A673 (cell line): Measurements from ENCODE around the gene ARHGAP1. TPM values are rescaled to one million over a fixed set of nuclear protein-coding genes. Genes with fewer than 3 reads are reported as not detected.

Experiments used
- BruUV-seq: library from RNA; stranded (reverse); fragments of 400-500 nt; replicated peaks from 2 replicates; lab custom pipeline; 2021; lab: Mats Ljungman, UMichigan
- CTCF ChIA-PET: fragments of 300-600 bp; sonication (Branson Sonifier 250); formaldehyde crosslinking; loops from one replicate; lab custom pipeline; 2022; ENCODE audit warnings: antibody characterized with exemption; lab: Charles Lee
- POLR2A ChIA-PET: fragments of 300-600 bp; sonication (Branson Sonifier 250); formaldehyde crosslinking; loops from one replicate; lab custom pipeline; 2022; ENCODE audit warnings: antibody characterized with exemption; ENCODE audit not compliant: low non-redundant PET; lab: Charles Lee
- DNase-seq: peaks from one replicate; pipeline ENCODE4 v3.0.0-alpha.2; 2015; ENCODE audit warnings: low spot score
- H3K27ac ChIP-seq: fragments of 200-600 bp; sonication (generic); 2 replicates; pipeline ENCODE4 v1.5.1; 2016; ENCODE audit warnings: mixed run types, low read depth, mild to moderate bottlenecking, mixed read lengths, antibody characterized with exemption, low read length; ENCODE audit not compliant: poor library complexity, severe bottlenecking
- H3K27me3 ChIP-seq: fragments of 200-600 bp; sonication (generic); replicated peaks from 2 replicates; pipeline ENCODE4 v1.6.1; 2017; ENCODE audit warnings: mixed run types, low read depth, mild to moderate bottlenecking, mixed read lengths, antibody characterized with exemption, low read length; ENCODE audit not compliant: insufficient read depth, poor library complexity
- H3K36me3 ChIP-seq: fragments of 200-600 bp; sonication (generic); 2 replicates; pipeline ENCODE4 v1.6.1; 2016; ENCODE audit warnings: mixed run types, mild to moderate bottlenecking, mixed read lengths, antibody characterized with exemption, low read length; ENCODE audit not compliant: insufficient read depth, poor library complexity, severe bottlenecking
- H3K4me1 ChIP-seq: fragments of 200-600 bp; sonication (generic); 2 replicates; pipeline ENCODE4 v1.6.1; 2017; ENCODE audit warnings: mixed run types, mild to moderate bottlenecking, mixed read lengths, antibody characterized with exemption, low read length; ENCODE audit not compliant: insufficient read depth, poor library complexity, severe bottlenecking
- H3K4me3 ChIP-seq: fragments of 200-600 bp; sonication (generic); 2 replicates; pipeline ENCODE4 v1.5.1; 2016; ENCODE audit warnings: low read depth, mixed run types, mild to moderate bottlenecking, mixed read lengths, low read length; ENCODE audit not compliant: poor library complexity, severe bottlenecking
- H3K9me3 ChIP-seq: fragments of 200-600 bp; sonication (generic); 2 replicates; pipeline ENCODE4 v1.6.1; 2016; ENCODE audit warnings: mixed run types, low read depth, mild to moderate bottlenecking, mixed read lengths, antibody characterized with exemption, low read length; ENCODE audit not compliant: poor library complexity, severe bottlenecking
- CTCF ChIP-seq: fragments of 300-800, 200-600 bp; sonication (generic); conservative IDR thresholded peaks from 2 replicates; pipeline ENCODE4 v1.5.1; 2017; ENCODE audit warnings: low read depth, mild to moderate bottlenecking, antibody characterized with exemption, low read length, moderate library complexity, mixed read lengths
- EZH2 ChIP-seq: fragments of 200-600 bp; sonication (generic); IDR thresholded peaks from 2 replicates; pipeline ENCODE4 v1.6.1; 2017; ENCODE audit warnings: borderline replicate concordance, low read depth, mild to moderate bottlenecking, mixed read lengths, antibody characterized with exemption, low read length; ENCODE audit not compliant: poor library complexity, severe bottlenecking
- intact Hi-C: fragments of 100-400 bp; cut with micrococcal nuclease; formaldehyde crosslinking; loops from one replicate; pipeline ENCODE4 v1.10.0; 2022; ENCODE audit not compliant: unreplicated experiment
- total RNA-seq: library from RNA; stranded (reverse); gene quantifications from 2 replicates; pipeline ENCODE4 v1.2.3, GENCODE V29; 2021

ARHGAP1 gene
- total RNA-seq, 1 experiment from 2014 or later = 89.3 TPM

- intact Hi-C loops = no loop called here
- Histone ChIP-seq H3K4me1 (peaks cover 3% of the 10 kb centered on the region), H3K27ac (no peak overlapping the region), H3K4me3 (no peak overlapping the region), H3K27me3 (no peaks in the 10 kb centered on the region), H3K9me3 (peaks cover 6% of the 10 kb centered on the region), H3K36me3 (peaks cover 19% of the 10 kb centered on the region)
- CTCF ChIA-PET = no interaction called here
- DNase-seq = no peak
- TF ChIP-seq CTCF (no peak), EZH2 (no peak)
- no TSS peak for BruUV-seq
- POLR2A ChIA-PET = no interaction called here
These were observed 57.6 kb downstream of the ARHGAP1 start for GRCh38 chr11:46642627-46643335.

- no TSS peak for BruUV-seq
- no peak for TF ChIP-seq EZH2
- no peak for TF ChIP-seq CTCF
- intact Hi-C loops = no loop called here
- ChIA-PET POLR2A (interaction anchor here (0.6 to 0.7 kb wide), 2 partner anchors 24 to 177 kb away, joined by 3 to 14 read pairs; no protein-coding TSS in a partner anchor), CTCF (no interaction called here)
- Histone ChIP-seq H3K27ac (no peak overlapping the region), H3K27me3 (no peaks in the 10 kb centered on the region), H3K36me3 (peaks cover 19% of the 10 kb centered on the region), H3K4me3 (no peak overlapping the region), H3K4me1 (peaks cover 3% of the 10 kb centered on the region), H3K9me3 (peaks cover 6% of the 10 kb centered on the region)
- DNase-seq = no peak
These were observed 58.8 kb downstream of the ARHGAP1 start for GRCh38 chr11:46641639-46642038.

GRCh38 chr11:46640036-46640788, 60.2 kb downstream of the ARHGAP1 start:
- intact Hi-C loops = no loop called here
- peaks cover 6% of the 10 kb centered on the region for H3K9me3 ChIP-seq
- no peak overlapping the region for H3K4me3 ChIP-seq
- H3K27ac ChIP-seq = peak overlapping the region; percentile 1
- BruUV-seq = no TSS peak
- TF ChIP-seq CTCF = no peak
- TF ChIP-seq EZH2 = no peak
- H3K4me1 ChIP-seq = peaks cover 3% of the 10 kb centered on the region
- no peaks in the 10 kb centered on the region for H3K27me3 ChIP-seq
- peaks cover 15% of the 10 kb centered on the region for H3K36me3 ChIP-seq
- CTCF ChIA-PET = interaction anchor here (0.7 kb wide), 1 partner anchor 289 kb away, joined by 5 read pairs; no protein-coding TSS in a partner anchor
- POLR2A ChIA-PET = interaction anchor here (0.5 to 0.6 kb wide), 2 partner anchors 76 to 590 kb away, joined by 3 read pairs; no protein-coding TSS in a partner anchor
- DNase-seq = no peak
